ENCODE results near the gene ZBTB47.
A peak's percentile ranks its signal among the peaks of the same experiment; 100 is the strongest.

ZBTB47 gene

GRCh38 chr3:42681361-42682038 is 28.0 kb downstream of the ZBTB47 start:
- in situ Hi-C loops (cut with HindIII; ENCODE audit: low sequenced_read_pairs): no loop called here
- H3K4me3 ChIP-seq (ENCODE audit: low read depth, low read length): no peak overlapping the region
- DNase-seq (ENCODE audit: low read depth, low spot score): no peak
- no peak for TF ChIP-seq CTCF (IDR thresholded peaks at IDR 0.05; ENCODE audit: low read depth, low read length)

- DNase-seq (ENCODE audit: low read depth, low spot score): no peak
- H3K4me3 ChIP-seq (ENCODE audit: low read depth, low read length): no peak overlapping the region
- no peak for TF ChIP-seq CTCF (IDR thresholded peaks at IDR 0.05; ENCODE audit: low read depth, low read length)
- in situ Hi-C loops (cut with HindIII; ENCODE audit: low sequenced_read_pairs): no loop called here
Observed at GRCh38 chr3:42682301-42683070, 29.0 kb downstream of the ZBTB47 start.

GRCh38 chr3:42683875-42684598 is 30.5 kb downstream of the ZBTB47 start:
- peak; percentile 82 for DNase-seq (ENCODE audit: low read depth, low spot score)
- no peak overlapping the region for H3K4me3 ChIP-seq (ENCODE audit: low read depth, low read length)
- in situ Hi-C loops (cut with HindIII; ENCODE audit: low sequenced_read_pairs): no loop called here
- TF ChIP-seq CTCF (IDR thresholded peaks at IDR 0.05; ENCODE audit: low read depth, low read length): no peak

GRCh38 chr3:42684632-42685362 is 31.3 kb downstream of the ZBTB47 start:
- in situ Hi-C loops (cut with HindIII; ENCODE audit: low sequenced_read_pairs): no loop called here
- DNase-seq (ENCODE audit: low read depth, low spot score): no peak
- no peak for TF ChIP-seq CTCF (IDR thresholded peaks at IDR 0.05; ENCODE audit: low read depth, low read length)
- no peak overlapping the region for H3K4me3 ChIP-seq (ENCODE audit: low read depth, low read length)

- in situ Hi-C loops (cut with HindIII; ENCODE audit: low sequenced_read_pairs): no loop called here
- no peak for TF ChIP-seq CTCF (IDR thresholded peaks at IDR 0.05; ENCODE audit: low read depth, low read length)
- H3K4me3 ChIP-seq (ENCODE audit: low read depth, low read length): no peak within 1 kb of the TSS
- no peak for DNase-seq (ENCODE audit: low read depth, low spot score)
Observed at GRCh38 chr3:42685363-42685881, 31.9 kb downstream of the ZBTB47 start, which contains the start of gene KLHL40. KLHL40 (plus strand) TSS chr3:42685537; CDS start chr3:42685619, 82 bp downstream.
